Fibroblast of skin of scalp (primary cell): ENCODE measurements around the gene NACAD.
A peak's percentile ranks its signal among the peaks of the same experiment; 100 is the strongest.
"Not testable (repeated sequence)": the region's sequence is repeated elsewhere in the genome, so short reads cannot be mapped to it uniquely, and the experiment has no call there.

Experiments
- DNase-seq: peaks from one replicate; pipeline ENCODE4 v3.0.0-alpha.2; 2013

Gene NACAD

DNA sequence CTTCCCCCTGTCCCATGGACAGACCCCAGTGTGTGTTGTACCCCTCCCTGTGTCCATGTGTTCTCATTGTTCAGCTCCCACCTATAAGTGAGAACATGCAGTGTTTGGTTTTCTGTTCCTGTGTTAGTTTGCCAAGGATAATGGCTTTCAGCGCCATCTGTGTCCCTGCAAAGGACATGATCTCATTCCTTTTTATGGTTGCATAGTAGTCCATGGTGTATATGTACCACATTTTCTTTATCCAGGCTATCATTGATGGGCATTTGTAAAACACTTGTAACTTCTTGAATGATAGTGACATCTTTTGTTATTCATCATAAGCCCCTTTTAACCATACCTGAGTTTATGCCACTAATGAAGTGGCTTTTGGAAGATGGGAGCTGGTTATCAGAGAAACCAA, 25.5 kb upstream of the NACAD start:
- DNase-seq: not testable (repeated sequence)

DNA sequence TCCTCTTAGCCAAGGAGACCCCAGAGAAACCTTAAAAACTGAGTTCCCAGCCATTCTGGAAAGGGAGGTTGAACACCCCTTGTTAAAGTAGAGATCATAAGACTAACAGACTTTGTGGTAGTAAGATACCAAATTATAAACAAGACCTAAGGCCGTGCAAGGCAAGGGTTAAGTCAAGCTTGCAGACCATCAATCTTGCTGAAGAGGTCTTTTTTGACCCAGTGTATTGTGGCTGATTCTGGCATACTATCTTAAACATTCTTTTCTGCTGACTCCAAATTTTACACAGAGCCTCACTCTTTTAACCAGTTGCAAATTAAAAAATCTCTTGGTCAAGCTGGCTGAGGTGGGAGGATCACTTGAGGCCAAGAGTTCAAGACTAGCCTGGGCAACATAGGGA, 23.9 kb upstream of the NACAD start:
- DNase-seq: peak; percentile 9

DNA sequence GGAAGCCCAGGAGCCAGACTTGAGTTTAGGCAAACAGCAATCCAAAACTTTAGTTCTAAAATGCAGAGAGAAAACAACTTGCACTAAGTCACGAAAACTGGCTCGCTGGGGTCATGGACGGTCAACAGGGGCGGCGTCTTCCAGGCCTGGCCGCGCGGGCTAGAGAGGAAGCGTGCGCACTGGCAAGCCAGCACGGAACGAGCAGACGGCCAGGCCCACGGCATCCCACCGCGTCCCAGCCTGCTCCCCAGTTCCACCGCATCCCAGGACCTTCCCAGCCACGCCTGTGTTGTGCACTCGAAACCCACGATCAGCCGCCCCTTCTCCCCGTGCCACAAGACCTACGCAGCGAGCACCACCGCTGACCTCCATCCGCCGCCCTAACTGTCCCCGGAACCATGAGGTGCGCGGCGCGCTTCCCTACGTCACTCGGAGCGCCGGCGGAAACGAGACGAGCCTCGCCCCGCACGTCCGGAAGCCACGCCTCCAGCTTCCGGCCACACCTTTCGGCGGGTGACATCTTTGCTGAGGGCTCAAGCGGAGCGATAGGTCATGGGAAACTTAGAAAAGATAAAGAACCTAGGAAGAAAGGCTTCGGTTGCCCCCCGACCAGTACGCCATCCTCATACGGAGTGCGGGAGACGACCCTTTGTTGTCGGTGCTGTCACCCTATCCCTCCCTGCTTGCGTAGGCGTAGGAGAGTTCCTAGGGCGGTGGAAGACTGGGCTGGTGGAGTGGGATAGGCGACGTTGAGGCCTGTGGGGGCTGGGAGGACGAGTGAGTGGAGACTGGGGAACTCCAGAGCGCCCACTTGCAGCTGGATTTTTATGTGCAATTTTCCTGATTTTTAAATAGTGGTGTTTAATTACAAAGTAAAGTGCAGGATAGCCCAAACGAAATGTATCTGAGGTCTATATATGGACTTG, 22.8 kb upstream of the NACAD start, which contains the start of gene TBRG4:
Gene TBRG4 (minus strand): TSS at position 400 of the 926 bp plus-strand sequence. CDS start 2,460 bp downstream, outside the sequence.
- peak; percentile 94 for DNase-seq

DNA sequence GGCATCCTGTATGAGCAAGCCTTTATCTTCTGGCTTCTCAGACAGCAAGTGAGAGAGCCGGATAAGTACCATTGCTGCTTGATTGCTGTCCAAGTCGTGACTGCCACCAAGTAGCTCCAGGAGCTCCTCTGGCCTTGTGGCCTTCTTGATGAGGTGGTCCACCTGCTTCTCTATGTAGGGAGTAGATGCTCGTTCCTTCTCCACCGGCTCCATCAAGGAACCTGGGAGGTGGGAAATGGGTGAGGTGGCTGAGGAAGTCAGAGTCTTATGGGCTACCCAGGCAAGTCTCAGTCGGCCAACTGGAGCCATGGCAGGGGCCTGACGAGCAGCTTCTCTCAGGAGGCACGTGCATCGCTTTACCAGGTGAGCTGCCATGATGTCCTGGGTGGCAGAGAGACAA, 20.1 kb upstream of the NACAD start:
- no peak for DNase-seq

DNA sequence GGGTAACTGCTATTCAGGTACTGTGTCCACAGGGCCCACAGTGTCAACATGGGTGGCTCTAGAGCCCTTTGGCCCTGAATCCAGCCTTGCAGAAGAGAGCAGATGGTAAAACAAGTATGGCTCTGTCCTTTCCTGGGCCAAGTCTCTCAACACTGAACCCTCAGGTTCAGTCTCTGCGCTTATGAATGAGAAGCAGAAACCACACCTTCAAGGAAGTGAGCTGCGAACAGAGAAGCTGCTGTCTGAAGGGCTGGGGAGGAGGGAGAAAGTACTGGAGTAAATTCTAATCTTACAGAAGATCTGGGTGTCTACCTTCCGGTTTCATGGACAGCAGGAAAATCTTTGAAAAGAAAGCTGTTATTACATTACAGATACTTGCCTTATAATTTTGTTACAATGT, 18.6 kb upstream of the NACAD start:
- no peak for DNase-seq

DNA sequence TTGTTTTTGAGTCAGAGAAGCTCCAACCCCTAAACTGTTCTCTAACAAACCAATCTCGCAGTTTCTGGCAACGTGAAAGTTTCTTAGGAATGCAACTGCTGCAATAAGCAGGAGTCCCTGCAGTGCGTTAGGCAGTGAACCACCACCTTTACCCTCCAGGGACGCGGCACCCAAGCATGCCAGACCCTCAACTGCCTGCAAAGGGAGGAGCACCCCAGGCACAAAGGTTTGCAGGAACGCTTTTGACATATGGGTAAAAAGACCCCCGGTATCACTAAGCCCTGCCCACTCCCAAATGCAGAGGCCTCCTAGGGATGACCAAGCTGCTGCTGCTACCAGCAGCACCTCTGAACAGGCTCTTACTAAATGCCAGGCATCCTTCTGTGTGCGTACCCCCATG, 18.1 kb upstream of the NACAD start:
- DNase-seq: no peak

DNA sequence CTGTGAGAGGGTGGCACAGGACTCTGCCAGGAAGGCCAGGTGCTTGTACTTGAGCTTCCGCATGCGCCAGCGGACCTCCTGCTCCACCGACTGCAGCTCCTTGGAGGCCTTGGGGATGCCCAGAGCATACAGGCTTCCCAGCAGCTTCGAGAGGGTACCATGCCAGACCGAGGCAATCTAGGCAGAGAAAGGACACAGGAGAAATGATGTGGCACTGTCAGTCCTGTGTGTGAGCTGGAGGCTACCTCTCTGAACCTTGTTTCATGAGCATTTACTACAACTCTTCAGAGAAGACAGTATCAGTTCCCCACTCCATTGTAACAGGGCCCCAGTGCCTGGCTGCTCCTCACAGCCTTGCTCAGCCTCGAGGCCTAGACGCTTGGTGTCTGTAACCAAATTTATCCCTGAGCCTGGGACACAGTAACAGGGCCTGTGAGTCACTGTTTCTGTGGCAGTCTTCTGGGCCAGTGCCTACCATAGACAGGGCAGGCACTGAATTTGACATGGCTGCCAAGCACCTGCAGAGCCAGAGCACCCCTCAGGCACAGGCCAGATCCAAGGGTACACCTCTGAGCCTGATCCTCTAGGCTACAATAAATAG, 16.9 kb upstream of the NACAD start:
- no peak for DNase-seq

DNA sequence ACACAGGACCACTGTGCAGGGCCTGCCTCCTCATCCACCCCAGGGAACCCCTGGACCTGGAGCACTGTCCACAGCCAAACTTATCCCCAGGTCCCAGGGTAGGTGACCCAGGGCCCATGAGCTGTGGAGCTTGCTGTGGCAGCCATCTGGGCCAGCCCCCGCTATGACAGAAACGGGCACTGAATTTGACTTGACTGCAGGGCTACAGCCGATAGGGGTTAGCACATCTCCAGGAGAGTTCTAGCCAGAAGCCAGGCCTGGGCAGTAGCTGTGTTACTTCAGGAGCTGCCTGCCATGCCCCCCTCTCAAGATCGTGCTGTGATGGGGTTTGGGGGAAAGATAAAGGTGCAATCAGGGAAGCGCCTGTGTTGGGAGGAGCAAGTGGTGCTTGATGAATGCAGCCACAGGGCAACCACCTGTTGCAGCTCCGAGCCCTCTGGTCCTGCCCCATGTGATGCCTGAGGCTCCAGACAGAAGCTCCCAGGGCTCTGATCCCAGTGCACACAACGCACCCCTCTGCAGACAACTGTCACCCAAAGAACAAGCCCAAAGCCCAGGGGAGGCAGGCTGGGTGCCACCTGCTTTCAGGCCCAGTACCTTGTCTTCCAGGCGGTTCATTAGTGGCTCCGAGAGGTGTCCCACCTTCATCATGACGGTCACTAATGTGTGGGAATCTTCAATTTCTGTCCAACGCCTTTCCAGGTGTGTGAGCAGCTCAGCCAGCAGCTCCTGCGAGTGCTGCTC, 16.2 kb upstream of the NACAD start:
- DNase-seq: no peak

DNA sequence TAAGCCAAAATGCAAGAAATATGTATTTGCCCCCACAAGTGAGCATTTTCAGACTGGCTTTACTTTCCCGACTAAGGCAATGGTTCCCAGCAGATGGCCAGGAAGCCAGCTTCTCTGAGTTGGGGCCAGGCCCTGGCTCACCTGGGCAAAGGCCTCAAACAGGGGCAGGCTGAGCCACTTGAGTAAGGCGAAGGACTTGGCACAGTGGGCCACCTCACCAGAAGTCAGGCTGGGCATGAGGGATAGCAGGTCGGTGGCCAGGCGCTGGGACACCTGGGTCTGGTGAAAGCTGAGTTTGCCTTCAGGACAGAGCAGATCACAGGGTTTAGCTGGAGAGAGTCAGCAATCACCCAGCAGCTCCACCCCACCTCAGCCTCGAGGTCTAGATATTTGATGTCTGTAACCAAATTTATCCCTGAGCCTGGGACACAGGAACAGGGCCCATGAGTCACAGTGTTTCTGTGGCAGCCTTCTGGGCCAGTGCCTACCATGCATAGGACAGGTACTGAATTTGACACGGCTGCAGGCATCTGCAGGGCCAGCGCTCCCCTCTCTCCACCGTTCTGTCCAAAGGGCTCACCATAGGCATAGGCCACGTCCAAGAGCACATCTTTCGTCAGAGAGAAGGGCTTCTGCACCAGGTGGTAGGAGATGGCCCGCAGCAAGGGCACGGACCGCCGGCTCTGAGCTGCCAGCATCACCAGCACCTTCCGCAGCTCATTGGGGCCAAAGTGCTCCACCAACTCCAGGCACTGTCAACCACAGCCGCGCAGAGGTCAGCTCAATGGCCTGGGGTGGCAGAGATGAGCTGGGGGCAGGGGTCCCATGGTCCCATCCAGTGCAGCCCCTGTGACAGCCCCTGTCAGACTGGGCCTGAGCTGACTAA, 15.4 kb upstream of the NACAD start:
- DNase-seq: no peak

DNA sequence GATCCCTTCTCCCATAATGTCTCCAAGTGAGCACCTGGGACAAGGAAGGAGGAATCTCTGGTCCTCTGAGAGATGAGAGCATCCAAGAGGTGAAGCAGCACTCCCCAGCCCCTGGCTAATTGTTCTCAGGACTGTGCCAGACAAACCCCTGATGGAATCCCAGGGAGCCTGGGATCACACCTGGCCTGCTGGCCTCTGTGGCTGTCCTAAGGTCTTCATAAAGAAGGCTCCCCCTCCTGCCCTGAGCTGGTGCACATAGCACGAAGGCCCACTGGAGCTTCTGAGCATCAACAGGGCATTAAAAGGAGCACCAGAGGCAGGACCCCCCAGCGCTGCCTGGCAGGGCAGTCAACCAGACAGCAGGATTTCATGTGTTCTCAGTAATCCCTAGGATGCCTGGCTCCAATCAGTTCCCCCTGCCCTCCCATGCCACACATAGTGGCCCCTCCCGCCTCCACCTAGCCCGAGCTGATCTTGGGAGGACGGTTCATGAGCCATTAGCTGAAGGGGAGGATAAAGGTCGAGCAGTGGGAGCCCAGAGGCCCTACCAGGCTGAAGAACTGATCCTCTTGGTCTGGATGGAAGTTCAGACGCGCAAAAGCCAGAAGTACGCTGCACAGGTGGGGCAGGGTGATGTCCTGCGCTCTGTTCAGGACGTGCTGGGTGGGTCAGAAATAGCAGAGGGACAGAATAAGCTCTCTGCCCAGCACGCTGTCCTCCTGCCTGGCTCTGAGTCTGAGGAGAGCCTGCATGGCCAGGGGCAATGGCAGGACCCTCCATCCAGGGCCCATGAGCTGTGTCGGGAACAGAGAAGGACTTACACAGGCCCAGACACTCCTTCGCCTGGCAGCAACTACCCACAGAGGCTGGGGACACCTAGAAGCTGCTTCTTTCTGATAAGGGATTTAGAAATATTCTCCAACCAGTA, 14.3 kb upstream of the NACAD start:
- no peak for DNase-seq

DNA sequence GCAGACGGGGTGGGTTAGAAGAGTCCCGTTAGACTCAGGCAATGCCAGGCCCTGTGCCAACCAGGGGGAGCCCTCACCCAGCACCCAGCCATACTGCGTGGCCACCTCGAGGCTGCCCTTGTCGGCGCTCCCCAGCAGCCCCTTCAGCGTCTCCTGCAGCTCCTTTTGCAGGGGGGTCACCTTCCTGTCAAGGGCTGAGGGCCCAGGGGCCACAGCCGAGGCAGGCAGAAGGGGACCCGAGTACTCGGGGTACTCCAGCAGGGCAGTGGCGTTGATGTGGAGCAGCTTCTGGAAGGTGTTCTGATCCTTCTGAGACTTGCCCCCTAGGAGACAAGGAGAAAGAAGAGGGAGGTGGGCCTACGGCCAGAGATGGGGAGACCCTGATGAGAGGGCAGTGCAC, 13.0 kb upstream of the NACAD start:
- DNase-seq: no peak

DNA sequence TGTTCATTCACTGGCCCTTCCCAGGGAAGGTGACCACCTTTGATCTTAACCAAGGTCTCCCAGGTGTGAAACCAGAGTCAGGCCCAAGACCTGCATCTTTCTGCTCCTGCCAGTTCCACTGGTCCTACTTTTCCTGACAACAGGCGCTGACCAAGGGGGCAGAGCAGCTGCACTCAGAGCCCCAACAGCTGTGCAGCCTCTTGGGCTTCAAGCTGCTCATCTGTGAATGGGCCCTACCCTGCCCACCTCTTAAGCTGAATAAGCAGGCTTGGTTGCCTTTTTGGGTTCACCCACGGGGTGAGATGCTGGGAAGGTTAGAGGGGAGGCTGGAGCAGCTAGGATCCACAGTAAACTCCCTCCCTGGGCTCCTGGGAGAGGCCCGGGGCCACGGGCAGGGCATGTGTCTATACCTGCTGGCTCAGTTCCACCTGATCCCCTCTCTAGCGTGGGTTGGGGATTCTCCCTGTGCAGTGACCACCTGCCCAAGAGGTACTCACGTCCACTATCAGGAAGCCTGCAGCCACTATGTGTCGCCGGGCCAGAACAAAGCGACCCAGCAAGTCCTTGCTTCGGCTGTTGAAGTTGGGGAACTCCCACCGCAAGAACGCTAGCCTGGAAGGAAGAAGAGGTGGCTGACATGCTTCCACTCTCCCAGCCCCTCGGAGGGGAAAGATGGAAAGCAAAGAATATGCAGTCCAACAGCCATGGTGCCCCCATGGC, 12.2 kb upstream of the NACAD start:
- DNase-seq: no peak

DNA sequence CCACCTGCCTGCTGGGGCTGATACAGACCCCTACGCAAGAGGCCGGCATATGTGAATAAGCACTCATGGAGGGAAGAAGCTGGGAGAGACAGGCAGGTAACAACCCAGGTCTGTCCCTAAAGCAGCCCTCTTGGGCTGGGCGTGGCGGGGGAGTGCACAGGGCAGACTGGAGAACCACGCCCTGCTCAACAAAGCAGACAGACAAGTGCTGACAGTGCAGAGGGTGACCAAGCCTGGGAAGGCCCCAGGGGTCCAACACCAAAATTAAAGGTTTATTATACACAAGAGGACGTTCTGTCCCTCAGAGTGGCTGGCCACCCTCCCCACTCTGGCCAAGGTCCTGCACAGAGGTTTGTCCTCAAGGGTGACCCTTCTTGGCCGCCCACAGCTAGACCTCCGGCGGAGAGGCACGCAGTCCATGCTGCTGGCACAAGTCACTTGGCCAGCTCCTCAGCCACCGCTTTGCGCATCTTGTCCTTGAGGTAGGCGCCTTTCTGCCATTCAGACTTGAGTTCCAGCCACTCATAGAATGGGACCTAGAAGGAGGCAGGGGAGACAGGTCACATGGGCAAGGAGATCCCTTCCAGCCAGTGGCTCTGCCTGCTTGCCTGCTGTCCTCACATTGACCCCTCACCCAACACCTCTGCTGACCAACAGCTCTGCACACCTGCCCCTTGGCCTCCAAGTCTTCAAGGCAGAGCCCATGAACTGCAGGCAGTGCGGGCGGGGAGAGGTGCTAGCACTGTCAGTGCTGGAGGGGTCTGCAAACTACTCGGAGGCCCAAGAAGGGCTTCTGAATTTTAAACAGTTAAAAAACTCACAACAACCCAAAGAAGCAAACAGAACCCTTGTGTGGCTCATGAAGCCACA, 11.4 kb upstream of the NACAD start:
- DNase-seq: no peak

DNA sequence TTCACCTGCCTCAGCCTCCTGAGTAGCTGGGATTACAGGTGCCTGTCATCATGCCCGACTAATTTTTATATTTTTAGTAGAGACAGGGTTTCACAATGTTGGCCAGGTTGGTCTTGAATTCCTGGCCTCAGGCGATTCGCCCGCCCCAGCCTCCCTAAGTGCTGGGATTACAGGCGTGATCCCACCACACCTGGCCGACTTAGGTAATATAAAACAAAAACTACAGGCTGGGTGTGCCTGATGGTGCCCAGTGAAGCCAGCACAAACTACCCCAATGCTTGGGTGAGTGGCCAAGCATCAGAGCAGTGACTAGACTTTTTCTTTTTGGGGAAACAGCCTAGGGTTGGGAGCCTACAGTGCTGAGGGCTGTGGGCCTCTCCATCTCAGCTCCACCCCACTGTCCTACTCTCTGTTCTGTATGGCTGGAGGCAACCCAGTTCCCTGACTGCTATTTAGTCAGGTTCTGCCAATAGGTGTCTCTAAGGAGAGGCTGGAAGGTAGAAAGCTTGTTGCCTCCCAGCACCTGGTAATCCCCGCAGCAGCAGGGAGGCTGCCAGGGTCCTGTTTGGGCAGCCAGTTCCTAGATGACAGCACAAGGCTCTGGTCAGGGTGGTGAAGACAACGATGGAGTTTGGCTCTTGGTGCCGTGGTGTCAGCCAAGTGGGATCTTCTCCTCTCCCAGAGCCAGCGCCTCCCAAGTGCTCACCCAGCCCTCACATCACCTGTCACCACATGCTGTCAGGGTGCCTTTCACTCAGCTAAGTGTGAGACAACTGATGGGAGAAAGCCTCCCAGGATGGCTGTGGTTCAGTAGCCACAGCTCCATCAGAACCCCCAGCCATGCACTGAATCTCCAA, 10.4 kb upstream of the NACAD start:
- DNase-seq: no peak

DNA sequence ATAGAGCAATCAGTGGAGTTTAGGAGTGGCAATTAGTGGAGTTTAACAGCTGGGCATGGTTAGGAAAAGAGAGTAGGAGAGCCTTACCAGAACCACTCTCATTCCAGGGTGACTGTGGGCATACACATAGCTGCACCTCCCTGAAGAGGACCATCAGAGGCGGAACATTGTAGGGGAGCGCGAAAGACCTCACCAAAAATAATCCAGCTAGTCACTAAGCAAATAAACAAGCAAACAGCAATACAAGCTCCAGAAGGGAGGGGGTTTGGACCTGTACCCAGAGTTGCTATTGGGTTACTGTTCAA, 4.1 kb upstream of the NACAD start:
- no peak for DNase-seq

DNA sequence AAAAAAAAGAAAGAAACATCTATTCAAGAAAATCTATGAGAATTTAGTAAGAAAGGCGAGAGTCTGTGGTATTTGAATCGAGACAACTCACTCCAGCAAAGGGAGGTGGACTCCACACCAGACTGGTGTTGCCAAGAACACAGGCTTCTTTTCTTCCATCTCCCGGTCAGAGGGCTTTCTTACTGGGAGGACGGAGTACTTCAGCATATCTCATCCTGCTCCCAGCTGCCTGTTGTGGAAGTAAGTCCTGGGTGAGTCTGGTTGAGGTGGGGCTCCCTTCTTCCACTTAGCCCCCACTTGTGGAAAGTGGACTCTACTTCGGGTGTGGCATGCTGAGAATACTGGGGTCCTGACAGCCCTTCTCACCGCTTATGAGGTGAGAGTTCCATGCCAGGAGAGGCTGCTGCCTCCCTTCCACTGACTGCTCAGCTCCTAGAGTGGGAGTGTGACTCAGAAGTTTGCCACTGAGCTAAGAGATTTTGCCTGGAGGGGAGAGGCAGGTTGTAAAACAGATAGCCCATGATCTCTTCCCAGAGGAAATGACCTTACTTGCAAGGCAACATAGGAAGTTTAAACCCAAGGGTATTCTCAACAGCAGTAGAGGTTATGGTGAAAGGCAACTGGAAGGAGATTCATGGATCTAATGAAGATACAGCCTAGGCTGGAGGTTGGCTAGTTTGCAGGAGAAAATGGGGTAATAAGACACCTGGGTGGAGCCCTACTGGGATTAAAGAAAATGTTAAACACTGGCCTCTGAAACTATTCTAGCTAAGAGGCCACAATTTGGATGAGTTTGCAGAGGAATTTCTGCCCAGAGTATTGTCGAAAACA, 3.5 kb upstream of the NACAD start:
- DNase-seq: no peak

DNA sequence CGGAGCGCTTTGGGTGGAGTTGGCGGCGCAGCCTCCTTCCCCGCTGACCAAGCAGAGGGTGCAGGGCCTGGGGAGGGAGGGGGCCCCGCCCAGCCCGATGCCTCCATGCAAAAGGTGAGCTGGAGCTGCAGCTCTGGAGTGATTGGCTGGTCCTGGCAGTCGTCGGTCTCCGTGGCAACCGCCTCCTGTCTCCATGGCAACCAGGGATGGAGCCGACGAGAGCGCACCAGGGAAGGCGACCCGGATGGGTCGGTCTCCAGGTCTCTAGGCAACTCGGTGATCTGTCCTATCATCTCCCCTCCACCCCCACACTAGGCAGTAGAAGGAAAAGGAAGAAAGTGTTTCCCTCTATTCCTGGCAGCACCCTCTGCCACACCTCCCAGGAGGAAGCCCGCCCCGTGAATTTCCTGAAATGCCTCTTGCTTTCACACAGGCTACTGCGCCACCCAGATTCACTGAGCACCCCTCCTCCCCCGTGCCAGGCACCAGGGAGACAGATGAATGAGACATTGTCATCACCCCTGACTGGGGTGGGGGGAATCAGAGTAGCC, 647 bp upstream of the NACAD start:
- DNase-seq: peak; percentile 62
